HepG2 (cell line): Measurements from ENCODE around the gene ATG13. TPM values are rescaled to one million over a fixed set of nuclear protein-coding genes. Genes with fewer than 3 reads are reported as not detected.

Source experiments
- AGO1 ChIP-seq: fragments of 200-400 bp; formaldehyde crosslinking; IDR thresholded peaks from 2 replicates; pipeline ENCODE4 v1.6.1; 2017; ENCODE audit warnings: mild to moderate bottlenecking, low read depth, low read length, moderate library complexity; ENCODE audit not compliant: poor library complexity, severe bottlenecking
- ARNTL ChIP-seq: sonication (generic); formaldehyde crosslinking; IDR thresholded peaks from 2 replicates; pipeline ENCODE4 v1.4.0; 2020; ENCODE audit warnings: mild to moderate bottlenecking, missing genetic modification reagents
- BCL6 ChIP-seq: IDR thresholded peaks from 2 replicates; pipeline ENCODE4 v1.6.1; 2016; ENCODE audit warnings: missing genetic modification reagents, missing compliant biosample characterization
- EP300 ChIP-seq, 3 experiments: sonication (generic) in 1 of 3; formaldehyde crosslinking in 1 of 3; IDR thresholded peaks; 2 replicates each; pipeline versions ENCODE4 v1.5.1 to v1.6.1; 2011 to 2020; ENCODE audit warnings: low read depth in 2 of 3, low read length in 2 of 3, borderline replicate concordance in 1 of 3, improper control_type of control experiment in 1 of 3, mild to moderate bottlenecking in 1 of 3, missing genetic modification reagents in 1 of 3, moderate library complexity in 1 of 3
- HMG20B ChIP-seq: conservative IDR thresholded peaks from 2 replicates; pipeline ENCODE4 v1.6.1; 2016; ENCODE audit warnings: missing genetic modification reagents, missing compliant biosample characterization
- IRX3 ChIP-seq: sonication (generic); formaldehyde crosslinking; IDR thresholded peaks from 2 replicates; pipeline ENCODE4 v1.8.1; 2023; ENCODE audit warnings: mild to moderate bottlenecking, low read depth, missing genetic modification reagents, borderline replicate concordance
- KAT2B ChIP-seq: fragments of 150-350 bp; IDR thresholded peaks from 2 replicates; pipeline ENCODE4 v1.6.1; 2014; ENCODE audit warnings: low read depth, low read length, borderline replicate concordance
- KLF6 ChIP-seq: IDR thresholded peaks from 2 replicates; pipeline ENCODE4 v1.8.0; 2016; ENCODE audit warnings: missing biosample characterization, missing genetic modification reagents
- KMT2B ChIP-seq: IDR thresholded peaks from 2 replicates; pipeline ENCODE4 v1.6.1; 2016; ENCODE audit warnings: missing genetic modification reagents, missing compliant biosample characterization
- NR2F2 ChIP-seq: IDR thresholded peaks from 2 replicates; pipeline ENCODE4 v1.6.1; 2012; ENCODE audit warnings: low read depth, inconsistent platforms, borderline replicate concordance
- RBAK ChIP-seq: sonication (generic); formaldehyde crosslinking; IDR thresholded peaks from 2 replicates; pipeline ENCODE4 v1.5.1; 2020; ENCODE audit warnings: mild to moderate bottlenecking, missing genetic modification reagents
- ZFP62 ChIP-seq: sonication (generic); formaldehyde crosslinking; IDR thresholded peaks from 2 replicates; pipeline ENCODE4 v1.4.0; 2020; ENCODE audit warnings: missing genetic modification reagents
- ZNF235 ChIP-seq: sonication (generic); formaldehyde crosslinking; IDR thresholded peaks from 2 replicates; pipeline ENCODE4 v1.8.1; 2023; ENCODE audit warnings: mild to moderate bottlenecking, missing genetic modification reagents, borderline replicate concordance
- ZNF337 ChIP-seq: sonication (generic); formaldehyde crosslinking; IDR thresholded peaks from 2 replicates; pipeline ENCODE4 v1.5.1; 2020; ENCODE audit warnings: missing genetic modification reagents, low read depth, mild to moderate bottlenecking, borderline replicate concordance
- ZNF652 ChIP-seq: IDR thresholded peaks from 2 replicates; pipeline ENCODE4 v1.6.1; 2016; ENCODE audit warnings: low read depth, borderline replicate concordance
- ZNF7 ChIP-seq: IDR thresholded peaks from 2 replicates; pipeline ENCODE4 v1.6.1; 2016; ENCODE audit warnings: missing biosample characterization, missing genetic modification reagents
- polyA plus RNA-seq, 8 experiments: library from polyadenylated mRNA; depleted of rRNA in 3 of 8; stranded (reverse) in 7 of 8; unstranded in 1 of 8; fragments of >200 nt; fragmentation: Illumina TruSeq in 4 of 8; extraction: Trizol in 4 of 8; gene quantifications; 2 replicates each; pipeline versions ENCODE4 v1.2.1 to v1.2.3, GENCODE V29; 2011 to 2016; ENCODE audit warnings: low read depth in 4 of 8, missing spikeins in 1 of 8, mixed read lengths in 1 of 8; ENCODE audit not compliant: insufficient read depth in 1 of 8
- total RNA-seq, 5 experiments: library from RNA; depleted of rRNA; stranded (reverse); fragments of >200 nt; fragmentation: Illumina TruSeq; extraction: Trizol; gene quantifications; 2 replicates each; pipeline ENCODE4 v1.2.3, GENCODE V29; 2016; ENCODE audit warnings: low read depth in 1 of 5
- TF ChIP-seq, protein P1 (sequence below): sonication (generic); formaldehyde crosslinking; IDR thresholded peaks from 2 replicates; pipeline ENCODE4 v1.5.0; 2020; ENCODE audit warnings: missing genetic modification reagents
- TF ChIP-seq, protein P2 (sequence below), 2 experiments: sonication (generic) in 1 of 2; formaldehyde crosslinking in 1 of 2; IDR thresholded peaks; 2 replicates each; pipeline versions ENCODE4 v1.4.0 to v1.6.1; 2018 to 2020; ENCODE audit warnings: missing genetic modification reagents in 2 of 2, borderline replicate concordance in 1 of 2, low read depth in 1 of 2, mild to moderate bottlenecking in 1 of 2, missing biosample characterization in 1 of 2
- TF ChIP-seq, protein P3 (sequence below): sonication (generic); formaldehyde crosslinking; IDR thresholded peaks from 2 replicates; pipeline ENCODE4 v1.4.0; 2020; ENCODE audit warnings: low read depth, missing genetic modification reagents

Gene ATG13
- total and polyA plus RNA-seq, 2 of the 13 experiments (the other 11 are each of a cell fraction or from before 2014, with no cell fraction given), result 55.0 to 77.3 TPM

DNA sequence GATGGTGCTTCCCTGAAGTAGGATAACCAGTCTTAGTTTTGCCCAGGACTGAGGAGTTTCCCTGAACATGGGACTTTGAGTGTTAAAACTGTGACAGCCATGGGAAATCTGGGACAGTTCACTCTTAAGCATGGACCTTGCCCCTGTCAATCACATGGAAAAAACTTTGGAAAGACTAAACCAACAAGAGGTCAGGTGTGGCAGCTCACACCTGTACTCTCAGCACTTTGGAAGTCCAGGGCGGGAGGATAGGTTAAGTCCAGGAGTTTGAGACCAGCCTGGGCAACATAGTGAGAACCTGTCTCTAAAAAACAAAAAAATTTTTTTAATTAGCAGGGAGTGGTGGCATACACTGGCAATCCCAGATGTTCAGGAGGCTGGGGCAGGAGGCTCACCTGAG lies 20.2 kb upstream of the ATG13 start (continued):
- TF ChIP-seq ZNF235 (no peak), ARNTL (CRISPR knock-in tag) (0 out of 2 replicates have a peak, but pooled peaks have one; percentile 23), EP300 (IDR thresholded peaks at IDR 0.05; ENCODE audit: low read depth in 2 of 2, low read length in 2 of 2) (peak in 1 of 2 experiments; percentile 50; a peak in 2 of 4 replicates), EP300 (CRISPR knock-in tag; IDR thresholded peaks at IDR 0.05; ENCODE audit: borderline replicate concordance) (no peak), AGO1 (no peak), ZNF7 (CRISPR knock-in tag) (no peak), RBAK (no peak), KMT2B (CRISPR knock-in tag) (no peak), ZFP62 (CRISPR knock-in tag) (no peak), BCL6 (peak; percentile 49; the same call in 1 of the 2 replicates), KLF6 (CRISPR knock-in tag) (no peak), ZNF337 (no peak), ZNF652 (peak; percentile 93), IRX3 (CRISPR knock-in tag) (no peak), NR2F2 (no peak), HMG20B (CRISPR knock-in tag) (peak; percentile 88), KAT2B (no peak)
- TF ChIP-seq, protein P1, sequence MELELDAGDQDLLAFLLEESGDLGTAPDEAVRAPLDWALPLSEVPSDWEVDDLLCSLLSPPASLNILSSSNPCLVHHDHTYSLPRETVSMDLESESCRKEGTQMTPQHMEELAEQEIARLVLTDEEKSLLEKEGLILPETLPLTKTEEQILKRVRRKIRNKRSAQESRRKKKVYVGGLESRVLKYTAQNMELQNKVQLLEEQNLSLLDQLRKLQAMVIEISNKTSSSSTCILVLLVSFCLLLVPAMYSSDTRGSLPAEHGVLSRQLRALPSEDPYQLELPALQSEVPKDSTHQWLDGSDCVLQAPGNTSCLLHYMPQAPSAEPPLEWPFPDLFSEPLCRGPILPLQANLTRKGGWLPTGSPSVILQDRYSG (CRISPR knock-in tag), result no peak; the same call in 1 of the 2 replicates
- TF ChIP-seq, protein P2, sequence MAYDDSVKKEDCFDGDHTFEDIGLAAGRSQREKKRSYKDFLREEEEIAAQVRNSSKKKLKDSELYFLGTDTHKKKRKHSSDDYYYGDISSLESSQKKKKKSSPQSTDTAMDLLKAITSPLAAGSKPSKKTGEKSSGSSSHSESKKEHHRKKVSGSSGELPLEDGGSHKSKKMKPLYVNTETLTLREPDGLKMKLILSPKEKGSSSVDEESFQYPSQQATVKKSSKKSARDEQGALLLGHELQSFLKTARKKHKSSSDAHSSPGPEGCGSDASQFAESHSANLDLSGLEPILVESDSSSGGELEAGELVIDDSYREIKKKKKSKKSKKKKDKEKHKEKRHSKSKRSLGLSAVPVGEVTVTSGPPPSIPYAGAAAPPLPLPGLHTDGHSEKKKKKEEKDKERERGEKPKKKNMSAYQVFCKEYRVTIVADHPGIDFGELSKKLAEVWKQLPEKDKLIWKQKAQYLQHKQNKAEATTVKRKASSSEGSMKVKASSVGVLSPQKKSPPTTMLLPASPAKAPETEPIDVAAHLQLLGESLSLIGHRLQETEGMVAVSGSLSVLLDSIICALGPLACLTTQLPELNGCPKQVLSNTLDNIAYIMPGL (CRISPR knock-in tag; IDR thresholded peaks at IDR 0.05; ENCODE audit: borderline replicate concordance in 1 of 2, low read depth in 1 of 2), result no peak
- TF ChIP-seq, protein P3, sequence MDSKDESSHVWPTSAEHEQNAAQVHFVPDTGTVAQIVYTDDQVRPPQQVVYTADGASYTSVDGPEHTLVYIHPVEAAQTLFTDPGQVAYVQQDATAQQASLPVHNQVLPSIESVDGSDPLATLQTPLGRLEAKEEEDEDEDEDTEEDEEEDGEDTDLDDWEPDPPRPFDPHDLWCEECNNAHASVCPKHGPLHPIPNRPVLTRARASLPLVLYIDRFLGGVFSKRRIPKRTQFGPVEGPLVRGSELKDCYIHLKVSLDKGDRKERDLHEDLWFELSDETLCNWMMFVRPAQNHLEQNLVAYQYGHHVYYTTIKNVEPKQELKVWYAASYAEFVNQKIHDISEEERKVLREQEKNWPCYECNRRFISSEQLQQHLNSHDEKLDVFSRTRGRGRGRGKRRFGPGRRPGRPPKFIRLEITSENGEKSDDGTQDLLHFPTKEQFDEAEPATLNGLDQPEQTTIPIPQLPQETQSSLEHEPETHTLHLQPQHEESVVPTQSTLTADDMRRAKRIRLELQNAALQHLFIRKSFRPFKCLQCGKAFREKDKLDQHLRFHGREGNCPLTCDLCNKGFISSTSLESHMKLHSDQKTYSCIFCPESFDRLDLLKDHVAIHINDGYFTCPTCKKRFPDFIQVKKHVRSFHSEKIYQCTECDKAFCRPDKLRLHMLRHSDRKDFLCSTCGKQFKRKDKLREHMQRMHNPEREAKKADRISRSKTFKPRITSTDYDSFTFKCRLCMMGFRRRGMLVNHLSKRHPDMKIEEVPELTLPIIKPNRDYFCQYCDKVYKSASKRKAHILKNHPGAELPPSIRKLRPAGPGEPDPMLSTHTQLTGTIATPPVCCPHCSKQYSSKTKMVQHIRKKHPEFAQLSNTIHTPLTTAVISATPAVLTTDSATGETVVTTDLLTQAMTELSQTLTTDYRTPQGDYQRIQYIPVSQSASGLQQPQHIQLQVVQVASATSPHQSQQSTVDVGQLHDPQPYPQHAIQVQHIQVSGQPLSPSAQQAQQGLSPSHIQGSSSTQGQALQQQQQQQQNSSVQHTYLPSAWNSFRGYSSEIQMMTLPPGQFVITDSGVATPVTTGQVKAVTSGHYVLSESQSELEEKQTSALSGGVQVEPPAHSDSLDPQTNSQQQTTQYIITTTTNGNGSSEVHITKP (CRISPR knock-in tag), result peak; percentile 72; the same call in 1 of the 2 replicates
